GM19035 (cell line): Measurements from ENCODE around the gene MYO1H.

Experiments
- ATAC-seq: cut with Tn5 transposase; IDR thresholded peaks from one replicate; pipeline ENCODE4 v1.9.1; 2021; ENCODE audit not compliant: unreplicated experiment

The MYO1H gene

GRCh38 chr12:109488051-109488665 is 140.5 kb downstream of the MYO1H start:
- no peak for ATAC-seq

- ATAC-seq, result no peak
Measured at GRCh38 chr12:109489016-109489954, 141.6 kb downstream of the MYO1H start.

GRCh38 chr12:109489955-109490565 is 142.4 kb downstream of the MYO1H start:
- no peak for ATAC-seq

DNA sequence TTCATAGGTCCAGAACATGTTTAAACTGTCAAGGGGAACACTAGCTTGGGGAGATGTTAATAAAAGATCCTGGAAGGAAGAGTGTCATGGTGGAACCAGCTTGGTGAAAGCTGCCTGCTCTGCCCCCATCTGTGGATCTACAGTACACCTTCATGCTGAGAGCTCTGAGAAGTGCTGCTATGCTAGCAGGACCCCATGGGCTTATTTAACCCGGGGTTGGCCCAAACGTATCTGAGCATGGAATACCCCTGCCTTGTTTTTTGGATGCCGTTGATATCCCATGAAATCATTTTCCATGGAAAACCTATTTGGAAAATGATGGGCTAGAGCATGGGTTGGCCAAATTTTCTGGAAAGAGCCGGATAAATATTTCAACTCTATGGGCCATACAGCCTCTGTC is 144.0 kb downstream of the MYO1H start:
- ATAC-seq, result no peak

- no peak for ATAC-seq
Measured at GRCh38 chr12:109492371-109492770, 144.7 kb downstream of the MYO1H start.

DNA sequence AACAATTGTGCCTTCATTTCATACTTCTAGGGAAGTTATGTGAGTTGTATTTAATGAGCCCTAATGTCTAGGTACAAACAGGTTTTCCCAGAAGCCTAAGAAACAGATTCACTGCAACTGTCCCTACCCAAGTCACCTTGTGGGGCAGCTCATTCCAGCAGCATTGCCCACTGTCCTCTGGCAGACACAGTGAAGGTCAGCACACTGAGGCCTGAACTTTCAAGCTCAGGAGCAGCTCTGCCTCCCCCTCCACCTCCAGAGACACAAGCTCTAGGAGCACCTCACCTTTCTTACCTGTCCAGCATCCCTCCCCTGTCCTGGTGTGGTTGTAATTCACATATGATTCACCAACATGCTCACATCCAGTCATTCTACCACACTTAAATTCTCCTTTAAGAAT is 145.4 kb downstream of the MYO1H start:
- ATAC-seq, result no peak

DNA sequence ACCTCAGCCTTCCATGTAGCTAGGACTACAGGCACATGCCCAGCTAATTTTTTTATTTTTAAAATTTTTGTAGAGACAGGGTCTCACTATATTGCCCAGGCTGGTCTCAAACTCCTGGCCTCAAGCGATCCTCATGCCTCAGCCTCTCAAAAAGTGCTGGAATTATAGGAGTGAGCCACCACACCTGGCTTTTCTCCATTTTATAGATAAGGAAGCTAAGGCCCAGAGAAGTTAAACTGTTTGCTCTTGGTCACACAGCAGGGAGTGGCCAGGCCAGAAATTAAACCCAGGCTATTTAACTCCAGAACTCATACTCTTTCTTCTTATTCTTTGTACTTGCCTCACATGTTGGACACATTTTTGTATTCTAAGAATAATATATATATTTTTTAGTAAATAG is 146.2 kb downstream of the MYO1H start:
- no peak for ATAC-seq

- no peak for ATAC-seq
Measured at GRCh38 chr12:109494348-109494881, 146.7 kb downstream of the MYO1H start.

DNA sequence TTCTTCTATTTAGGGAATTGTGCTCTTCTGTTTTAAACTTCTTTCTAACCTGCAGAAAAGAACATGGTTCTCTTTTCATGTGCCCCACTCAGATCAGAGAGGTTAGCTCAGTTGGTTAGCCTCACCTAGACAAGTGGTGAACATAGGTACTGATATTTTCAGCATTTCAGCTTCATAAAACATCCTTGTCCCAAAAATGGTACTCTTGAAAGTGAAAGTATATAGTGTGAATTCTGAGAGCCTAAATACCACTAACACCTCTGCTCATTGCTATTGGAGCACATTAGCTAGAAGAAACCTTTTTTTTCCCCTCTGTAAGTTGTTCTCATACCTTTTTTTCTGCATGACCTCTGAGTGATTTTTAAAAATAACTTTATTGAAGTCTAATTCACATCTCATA is 147.3 kb downstream of the MYO1H start:
- no peak for ATAC-seq

- ATAC-seq, result no peak
Measured at GRCh38 chr12:109496306-109496705, 148.6 kb downstream of the MYO1H start.

DNA sequence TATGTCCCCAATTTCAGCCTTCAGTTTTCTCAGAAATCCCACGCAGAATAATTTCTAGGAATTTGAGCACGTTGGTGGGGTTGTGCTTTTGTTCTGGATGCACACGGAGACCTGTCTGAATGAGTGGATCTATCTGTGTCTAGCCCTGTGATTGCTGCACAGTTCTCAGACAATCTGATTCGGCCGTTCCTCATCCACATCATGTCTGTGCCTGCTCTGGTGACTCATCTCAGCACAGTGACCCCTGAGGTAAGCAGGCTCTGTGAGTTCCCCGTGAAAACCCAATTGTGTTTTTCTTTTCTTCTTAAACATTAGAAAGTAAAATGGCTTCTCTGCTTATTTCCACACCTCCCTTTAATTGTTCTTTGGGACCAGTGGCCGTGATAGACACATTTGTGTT is 150.0 kb downstream of the MYO1H start:
- no peak for ATAC-seq
